ENCODE data around the gene NDUFAF5. TPM values are rescaled to one million over a fixed set of nuclear protein-coding genes. Genes with fewer than 3 reads are reported as not detected.
"Not testable (repeated sequence)": the region's sequence is repeated elsewhere in the genome, so short reads cannot be mapped to it uniquely, and the experiment has no call there.

Gene NDUFAF5, protein sequence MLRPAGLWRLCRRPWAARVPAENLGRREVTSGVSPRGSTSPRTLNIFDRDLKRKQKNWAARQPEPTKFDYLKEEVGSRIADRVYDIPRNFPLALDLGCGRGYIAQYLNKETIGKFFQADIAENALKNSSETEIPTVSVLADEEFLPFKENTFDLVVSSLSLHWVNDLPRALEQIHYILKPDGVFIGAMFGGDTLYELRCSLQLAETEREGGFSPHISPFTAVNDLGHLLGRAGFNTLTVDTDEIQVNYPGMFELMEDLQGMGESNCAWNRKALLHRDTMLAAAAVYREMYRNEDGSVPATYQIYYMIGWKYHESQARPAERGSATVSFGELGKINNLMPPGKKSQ
- polyA plus RNA-seq (ENCODE audit: insufficient read length in 4 of 4) = 10 to 100 TPM; 25.8 to 33.4 (median 29.1) TPM

GRCh38 chr20:13784893-13785715 is at the start of gene NDUFAF5, which contains the start of gene ESF1:
Gene NDUFAF5 (plus strand): TSS chr20:13785028. CDS start chr20:13785069, 41 bp downstream.
Gene ESF1 (minus strand): TSS chr20:13784919. CDS start chr20:13783140, 1,779 bp downstream.
- DNase-seq (ENCODE audit: low read depth in 4 of 4, low spot score in 3 of 4) = peak; percentile 88 to 94 (median 93)

- DNase-seq (ENCODE audit: low read depth in 4 of 4, low spot score in 3 of 4) = no peak
Observed at GRCh38 chr20:13735826-13736225, 49.0 kb upstream of the NDUFAF5 start.

- DNase-seq (ENCODE audit: low read depth in 4 of 4, low spot score in 3 of 4) = no peak
Observed at GRCh38 chr20:13736436-13737191, 48.2 kb upstream of the NDUFAF5 start.

DNA sequence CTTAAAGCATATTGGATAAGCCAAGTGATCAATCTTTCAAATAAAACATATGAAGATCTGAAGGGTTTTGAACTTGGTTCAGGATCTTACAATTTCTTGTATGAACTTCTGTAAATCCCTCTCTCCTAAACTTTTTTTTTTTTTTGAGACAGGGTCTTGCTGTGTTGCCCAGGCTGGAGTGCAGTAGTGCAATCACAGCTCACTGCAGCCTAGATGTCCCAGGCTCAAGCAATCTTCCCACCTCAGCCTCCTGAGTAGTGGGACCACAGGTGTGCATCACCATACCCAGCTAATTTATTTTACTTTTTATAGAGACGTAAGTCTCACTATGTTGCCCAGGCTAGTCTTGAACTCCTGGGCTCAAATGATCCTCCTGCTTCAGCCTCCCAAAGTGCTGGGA is 46.6 kb upstream of the NDUFAF5 start:
- not testable (repeated sequence) for DNase-seq (ENCODE audit: low read depth in 4 of 4, low spot score in 3 of 4)

DNA sequence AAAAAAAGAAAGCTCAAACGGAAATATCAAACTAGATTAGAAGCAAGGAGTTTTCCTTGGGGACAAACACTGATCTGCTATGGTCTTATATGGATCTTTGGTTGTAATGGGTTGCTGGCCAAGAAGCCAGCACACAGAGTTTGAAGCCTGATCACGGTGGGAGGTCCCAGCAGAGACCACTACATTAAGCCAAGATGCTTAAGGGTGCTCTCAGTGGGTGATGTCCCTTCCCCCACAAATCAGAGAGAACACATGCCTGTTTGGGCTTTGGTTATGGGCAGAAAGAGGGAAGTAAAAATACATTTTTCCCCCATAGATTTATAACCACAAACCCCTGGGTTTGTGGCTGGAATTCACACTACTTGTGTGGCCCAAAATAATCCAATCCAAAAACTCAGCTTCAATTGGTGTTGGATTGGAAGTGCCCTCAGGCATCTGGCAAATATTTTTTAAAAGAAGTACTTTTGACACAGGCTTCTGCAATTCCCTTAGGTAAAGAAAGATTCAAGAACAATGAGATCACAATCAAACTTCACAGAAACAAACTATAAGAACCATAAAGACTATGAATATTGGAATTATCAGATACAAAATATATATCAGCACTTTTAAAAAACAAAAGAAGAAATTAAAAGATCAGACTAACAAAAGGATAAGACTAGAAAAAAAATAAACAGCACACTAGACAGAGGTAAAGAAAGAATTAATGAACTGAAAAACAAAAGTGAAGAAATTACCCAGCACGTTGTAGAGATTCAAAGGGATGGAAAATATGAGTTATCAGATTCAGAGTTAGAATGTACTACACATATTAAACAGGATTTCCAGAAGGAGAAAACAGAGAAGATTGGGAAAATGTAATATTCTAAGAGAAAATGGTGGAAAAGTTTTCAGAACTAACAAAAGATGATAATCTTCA is 44.8 kb upstream of the NDUFAF5 start:
- DNase-seq (ENCODE audit: low read depth in 4 of 4, low spot score in 3 of 4) = no peak

- no peak for DNase-seq (ENCODE audit: low read depth in 4 of 4, low spot score in 3 of 4)
Observed at GRCh38 chr20:13741879-13742278, 42.9 kb upstream of the NDUFAF5 start.

- DNase-seq (ENCODE audit: low read depth in 4 of 4, low spot score in 3 of 4) = no peak
Observed at GRCh38 chr20:13744352-13744751, 40.5 kb upstream of the NDUFAF5 start.

DNA sequence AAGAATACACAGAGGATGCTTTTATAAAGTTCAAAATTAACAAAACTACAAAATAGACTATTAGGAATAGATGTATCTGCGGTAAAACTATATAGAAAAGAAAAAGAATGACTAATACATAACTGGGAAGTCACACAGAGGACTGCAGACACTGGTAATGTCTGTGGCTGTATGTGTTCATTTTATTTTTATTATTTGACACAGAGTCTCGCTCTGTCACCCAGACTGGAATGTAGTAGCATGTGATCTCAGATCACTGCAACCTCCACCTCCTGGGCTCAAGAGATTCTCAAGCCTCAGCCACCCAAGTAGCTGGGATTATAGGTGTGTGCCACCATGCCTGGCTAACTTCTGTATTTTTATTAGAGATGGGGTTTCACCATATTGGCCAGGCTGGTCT is 39.0 kb upstream of the NDUFAF5 start:
- DNase-seq (ENCODE audit: low read depth in 4 of 4, low spot score in 3 of 4) = no peak

- DNase-seq (ENCODE audit: low read depth in 4 of 4, low spot score in 3 of 4) = no peak
Observed at GRCh38 chr20:13749811-13750210, 35.0 kb upstream of the NDUFAF5 start.

- no peak for DNase-seq (ENCODE audit: low read depth in 4 of 4, low spot score in 3 of 4)
Observed at GRCh38 chr20:13753436-13754036, 31.3 kb upstream of the NDUFAF5 start.

DNA sequence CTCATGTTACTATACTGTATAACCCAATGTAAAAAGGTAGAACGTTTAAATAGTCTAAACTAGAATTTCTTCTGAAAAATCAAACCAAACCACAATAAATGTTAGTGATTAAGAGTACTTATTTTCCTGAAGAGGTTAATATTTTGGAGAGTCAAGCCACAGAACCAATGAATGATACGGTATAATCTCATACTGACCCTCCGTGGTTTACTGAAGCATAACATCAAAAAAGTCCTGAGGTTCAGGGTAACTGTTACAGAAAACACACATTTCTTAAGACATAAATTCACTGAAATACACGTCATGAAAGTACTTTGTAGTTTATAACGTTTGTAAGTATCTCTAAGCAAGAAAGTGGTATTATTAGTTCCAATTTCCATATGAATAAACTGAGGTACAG is 29.0 kb upstream of the NDUFAF5 start:
- DNase-seq (ENCODE audit: low read depth in 4 of 4, low spot score in 3 of 4) = no peak

- DNase-seq (ENCODE audit: low read depth in 4 of 4, low spot score in 3 of 4) = no peak
Observed at GRCh38 chr20:13756551-13756950, 28.3 kb upstream of the NDUFAF5 start.

GRCh38 chr20:13758884-13759283 is 25.9 kb upstream of the NDUFAF5 start:
- no peak for DNase-seq (ENCODE audit: low read depth in 4 of 4, low spot score in 3 of 4)

GRCh38 chr20:13760451-13760946 is 24.3 kb upstream of the NDUFAF5 start:
- DNase-seq (ENCODE audit: low read depth in 4 of 4, low spot score in 3 of 4) = not testable (repeated sequence)

GRCh38 chr20:13765299-13765698 is 19.5 kb upstream of the NDUFAF5 start:
- no peak for DNase-seq (ENCODE audit: low read depth in 4 of 4, low spot score in 3 of 4)

DNA sequence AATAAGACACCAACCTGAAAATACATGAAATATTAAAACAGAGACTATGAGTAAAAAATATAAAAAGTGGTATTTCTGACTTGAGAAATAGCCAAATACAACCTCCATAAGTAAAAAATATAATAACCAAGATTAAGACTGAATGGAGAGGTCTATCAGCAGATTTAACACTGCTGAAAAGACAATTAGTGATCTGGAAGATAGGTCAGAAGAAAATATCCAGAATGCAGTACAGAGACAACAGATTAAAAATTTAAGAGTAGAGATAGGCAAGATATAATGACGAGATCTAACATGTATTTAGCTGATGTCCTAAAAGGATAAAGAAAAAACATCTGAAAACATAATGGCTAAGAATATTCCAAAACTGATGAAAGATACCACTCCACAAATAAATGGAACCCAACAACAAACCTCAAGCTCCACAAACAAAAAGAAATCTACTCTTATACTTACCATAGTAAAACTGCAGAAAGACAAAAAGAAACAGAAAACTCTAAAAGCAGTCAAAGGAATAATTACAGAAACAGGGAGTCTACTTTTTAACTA is 18.9 kb upstream of the NDUFAF5 start:
- no peak for DNase-seq (ENCODE audit: low read depth in 4 of 4, low spot score in 3 of 4)

- no peak for DNase-seq (ENCODE audit: low read depth in 4 of 4, low spot score in 3 of 4)
Observed at GRCh38 chr20:13770141-13770540, 14.7 kb upstream of the NDUFAF5 start.

- no peak for DNase-seq (ENCODE audit: low read depth in 4 of 4, low spot score in 3 of 4)
Observed at GRCh38 chr20:13771853-13772453, 12.9 kb upstream of the NDUFAF5 start.

- no peak for DNase-seq (ENCODE audit: low read depth in 4 of 4, low spot score in 3 of 4)
Observed at GRCh38 chr20:13772529-13772928, 12.3 kb upstream of the NDUFAF5 start.

Data from right renal pelvis (tissue), 4 donors.